BLaER1 treated with 17β-estradiol and CSF1 and Interleukin-3, amounts not matched to agents 10 nM and 100 nM (cell line): ENCODE measurements around the gene AUTS2.

Experiments
- H3K27ac ChIP-seq, 11 experiments: shearing (Covaris generic); formaldehyde crosslinking; 2 replicates each; pipeline ENCODE4 v1.8.1; 2022
- H3K27me3 ChIP-seq, 11 experiments: shearing (Covaris generic); formaldehyde crosslinking; 2 replicates each; pipeline ENCODE4 v1.8.1; 2022
- H3K36me3 ChIP-seq, 11 experiments: shearing (Covaris generic); formaldehyde crosslinking; 2 replicates each; pipeline ENCODE4 v1.8.1; 2022
- H3K4me1 ChIP-seq, 10 experiments: shearing (Covaris generic); formaldehyde crosslinking; 2 replicates each; pipeline ENCODE4 v1.8.1; 2022
- H3K4me2 ChIP-seq, 11 experiments: shearing (Covaris generic); formaldehyde crosslinking; 2 replicates each; pipeline ENCODE4 v1.8.1; 2022
- H3K4me3 ChIP-seq, 10 experiments: shearing (Covaris generic); formaldehyde crosslinking; 2 replicates each; pipeline ENCODE4 v1.8.1; 2022
- H3K9ac ChIP-seq, 11 experiments: shearing (Covaris generic); formaldehyde crosslinking; 2 replicates each; pipeline ENCODE4 v1.8.1; 2022
- H3K9me3 ChIP-seq, 11 experiments: shearing (Covaris generic); formaldehyde crosslinking; replicated peaks in 1 of 11; 2 replicates each; pipeline ENCODE4 v1.8.1; 2022
- H4K20me1 ChIP-seq, 11 experiments: shearing (Covaris generic); formaldehyde crosslinking; 2 replicates each; pipeline ENCODE4 v1.8.1; 2022
- Cebpa-rat ChIP-seq, 11 experiments: shearing (Covaris generic); IDR thresholded peaks; 2 replicates each; pipeline ENCODE4 v1.8.1; 2022

AUTS2 gene

DNA sequence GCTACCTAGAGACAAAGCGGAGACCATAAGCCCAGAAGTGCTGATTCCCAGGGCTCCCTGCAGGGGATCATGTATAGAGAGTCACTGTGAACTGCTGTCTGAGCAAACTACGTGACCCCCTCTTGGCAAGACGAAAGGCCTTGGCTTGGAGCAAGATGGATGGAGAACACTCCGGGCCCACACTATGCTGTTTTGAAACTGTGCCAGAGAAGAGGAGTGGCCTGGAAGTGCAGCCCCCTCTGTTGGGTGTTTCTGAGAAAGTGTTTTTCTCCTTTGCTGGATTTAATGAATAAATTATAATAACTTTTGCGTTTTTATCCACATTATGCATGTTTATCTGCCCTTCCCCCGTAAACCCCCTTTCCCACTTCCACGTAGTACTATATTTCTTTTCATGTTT lies 894.4 kb downstream of the AUTS2 start:
- Histone ChIP-seq H4K20me1 (no peaks in the 10 kb centered on the region), H3K27ac (no peak overlapping the region), H3K4me2 (no peak overlapping the region), H3K9me3 (peaks cover 0 to 11% (median 0%) of the 10 kb centered on the region in 11 experiments; a peak in 5 of 22 replicates), H3K4me3 (no peak overlapping the region), H3K36me3 (peaks cover 0 to 19% (median 0%) of the 10 kb centered on the region in 11 experiments; a peak in 7 of 22 replicates), H3K4me1 (peaks cover 0 to 41% (median 22%) of the 10 kb centered on the region in 10 experiments; a peak in 15 of 20 replicates), H3K27me3 (no peaks in the 10 kb centered on the region), H3K9ac (no peak overlapping the region)
- no peak for TF ChIP-seq Cebpa-rat (IDR thresholded peaks at IDR 0.05)

DNA sequence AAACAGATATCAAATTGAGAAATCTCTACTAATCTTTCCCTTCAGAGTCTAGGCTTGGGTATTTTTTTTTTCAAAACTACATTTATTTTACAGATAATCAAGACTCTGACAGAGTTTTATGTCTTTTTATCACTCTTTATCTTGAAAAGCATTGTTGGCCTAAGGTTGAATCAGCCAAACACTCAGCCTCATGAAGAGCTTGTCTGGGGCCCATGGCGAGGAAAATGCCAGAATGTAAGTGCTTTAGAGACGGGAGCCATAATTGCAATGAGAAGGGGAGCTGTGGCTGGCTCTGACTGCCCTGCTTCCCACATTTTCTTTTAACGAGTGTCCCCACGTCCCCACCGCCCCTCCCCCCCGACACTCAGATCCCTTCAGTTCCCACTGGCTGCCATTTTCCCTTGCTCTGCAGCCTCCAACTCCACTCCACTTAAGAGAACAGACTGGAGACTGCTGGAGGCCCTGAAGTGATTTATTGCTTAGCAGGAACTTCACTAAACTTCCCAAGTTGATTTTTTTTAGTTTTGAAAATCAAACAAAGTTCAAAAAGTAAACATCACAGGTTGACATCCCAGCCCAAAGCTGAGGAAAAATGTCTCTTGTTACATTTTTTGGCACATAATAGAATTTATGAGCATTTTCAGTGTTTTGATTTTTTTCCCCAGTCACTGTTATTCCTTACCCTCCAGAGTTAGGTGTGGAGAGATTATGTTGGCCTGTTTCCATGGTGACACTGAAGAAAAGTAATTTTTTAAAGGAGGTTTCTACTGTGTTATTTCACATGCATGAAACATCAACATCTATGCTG lies 896.2 kb downstream of the AUTS2 start:
- Histone ChIP-seq H3K27ac (no peak overlapping the region), H3K4me3 (no peak overlapping the region), H4K20me1 (no peaks in the 10 kb centered on the region), H3K36me3 (peaks cover 0 to 19% (median 0%) of the 10 kb centered on the region in 11 experiments; a peak in 9 of 22 replicates), H3K9ac (no peak overlapping the region), H3K4me2 (no peak overlapping the region), H3K9me3 (peaks cover 0 to 11% (median 0%) of the 10 kb centered on the region in 11 experiments; a peak in 4 of 22 replicates), H3K27me3 (no peaks in the 10 kb centered on the region), H3K4me1 (peaks cover 0 to 25% (median 12%) of the 10 kb centered on the region in 10 experiments; a peak in 15 of 20 replicates)
- TF ChIP-seq Cebpa-rat (IDR thresholded peaks at IDR 0.05), result no peak

DNA sequence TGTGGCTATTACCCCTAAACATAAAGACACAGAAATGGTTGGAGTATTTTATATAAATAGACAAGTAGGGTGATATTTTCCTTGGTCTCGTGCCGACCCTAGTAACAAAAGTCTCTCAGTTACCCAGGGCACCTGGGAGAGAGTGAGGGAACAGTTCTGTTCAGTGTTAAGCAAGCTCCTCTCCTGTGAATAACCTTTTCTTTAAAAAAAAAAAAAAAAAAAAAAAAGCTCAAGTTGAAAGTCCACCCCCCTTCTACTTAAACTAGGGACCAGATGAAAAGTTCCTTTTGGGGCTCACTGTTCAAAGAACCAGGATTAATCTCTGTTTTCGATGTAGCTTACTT lies 896.7 kb downstream of the AUTS2 start:
- TF ChIP-seq Cebpa-rat (IDR thresholded peaks at IDR 0.05), result no peak
- no peak overlapping the region for H3K4me3 ChIP-seq
- peaks cover 0 to 11% (median 0%) of the 10 kb centered on the region in 11 experiments; a peak in 4 of 22 replicates for H3K9me3 ChIP-seq
- no peaks in the 10 kb centered on the region for H4K20me1 ChIP-seq
- no peak overlapping the region for H3K9ac ChIP-seq
- peaks cover 0 to 19% (median 6%) of the 10 kb centered on the region in 10 experiments; a peak in 10 of 20 replicates for H3K4me1 ChIP-seq
- no peak overlapping the region for H3K27ac ChIP-seq
- H3K4me2 ChIP-seq, result no peak overlapping the region
- no peaks in the 10 kb centered on the region for H3K27me3 ChIP-seq
- H3K36me3 ChIP-seq, result peaks cover 0 to 21% (median 0%) of the 10 kb centered on the region in 11 experiments; a peak in 9 of 22 replicates

DNA sequence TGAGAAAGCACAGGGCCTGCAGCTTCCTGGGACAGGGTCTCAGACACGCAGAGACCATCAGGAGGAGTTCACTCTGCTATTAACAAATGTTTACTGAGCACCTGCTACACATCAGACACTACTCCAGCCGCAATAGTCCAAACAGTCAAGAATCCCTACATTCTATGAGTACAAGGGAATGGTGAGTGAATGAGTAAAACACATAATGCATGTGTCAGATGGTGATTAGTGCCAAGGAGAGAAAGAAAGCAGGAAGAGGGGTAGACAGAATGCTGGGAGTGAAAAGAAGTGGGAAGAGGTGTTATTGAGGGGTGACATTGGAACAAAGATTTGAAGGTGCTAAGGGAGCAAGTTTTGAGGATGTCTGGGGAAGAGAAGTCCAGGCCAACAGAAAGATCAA lies 899.5 kb downstream of the AUTS2 start:
- Histone ChIP-seq H3K4me2 (no peak overlapping the region), H3K36me3 (peaks cover 0 to 28% (median 6%) of the 10 kb centered on the region in 11 experiments; a peak in 9 of 22 replicates), H3K9ac (no peak overlapping the region), H3K4me1 (0 out of 20 replicates have a peak, but pooled peaks cover 0 to 2% (median 0%) of the 10 kb centered on the region in 10 experiments), H3K27ac (no peak overlapping the region), H3K9me3 (peaks cover 0 to 11% (median 0%) of the 10 kb centered on the region in 11 experiments; a peak in 4 of 22 replicates), H4K20me1 (no peaks in the 10 kb centered on the region), H3K4me3 (no peak overlapping the region), H3K27me3 (no peaks in the 10 kb centered on the region)
- TF ChIP-seq Cebpa-rat (IDR thresholded peaks at IDR 0.05), result no peak

DNA sequence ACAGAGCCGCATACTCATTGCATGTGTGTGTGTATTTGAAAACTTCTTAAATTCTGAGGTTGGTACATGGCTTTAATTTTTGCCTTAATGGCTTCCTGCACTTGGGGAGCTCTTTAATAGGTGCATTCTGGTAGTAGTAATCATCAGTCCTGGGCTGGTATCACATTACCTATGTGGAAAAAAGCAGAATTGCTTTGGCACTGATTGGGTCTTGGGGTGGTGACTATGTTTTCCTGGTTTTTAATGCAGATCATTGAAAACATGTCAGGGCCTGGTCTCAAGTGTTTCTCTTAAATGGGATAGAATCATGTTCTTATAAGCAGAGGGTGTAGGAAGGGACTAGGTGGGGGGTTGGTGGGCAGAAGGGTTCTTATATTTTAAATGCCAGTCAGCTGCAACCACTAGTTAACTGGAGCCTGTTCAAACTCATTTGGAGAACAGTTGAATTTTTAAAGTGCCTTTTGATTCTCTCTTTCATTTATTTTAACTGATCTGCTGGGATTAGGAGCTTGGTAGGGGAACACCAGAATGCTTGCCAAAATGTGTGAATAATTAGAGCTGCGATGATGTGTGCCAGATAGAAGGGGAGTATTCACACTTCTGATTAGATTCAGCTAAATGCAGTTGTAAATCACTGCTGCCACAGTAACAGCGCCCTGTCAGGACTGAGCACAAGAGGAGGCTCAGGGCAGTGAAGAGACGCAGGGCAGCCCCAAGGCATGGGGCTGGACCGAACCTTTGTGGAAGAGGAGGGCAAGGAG lies 900.1 kb downstream of the AUTS2 start:
- Histone ChIP-seq H4K20me1 (no peaks in the 10 kb centered on the region), H3K4me3 (no peak overlapping the region), H3K27me3 (no peaks in the 10 kb centered on the region), H3K4me1 (no peaks in the 10 kb centered on the region), H3K9me3 (peaks cover 0 to 11% (median 0%) of the 10 kb centered on the region in 11 experiments; a peak in 4 of 22 replicates), H3K27ac (no peak overlapping the region), H3K36me3 (peaks cover 0 to 31% (median 6%) of the 10 kb centered on the region in 11 experiments; a peak in 9 of 22 replicates), H3K9ac (no peak overlapping the region), H3K4me2 (no peak overlapping the region)
- no peak for TF ChIP-seq Cebpa-rat (IDR thresholded peaks at IDR 0.05)

DNA sequence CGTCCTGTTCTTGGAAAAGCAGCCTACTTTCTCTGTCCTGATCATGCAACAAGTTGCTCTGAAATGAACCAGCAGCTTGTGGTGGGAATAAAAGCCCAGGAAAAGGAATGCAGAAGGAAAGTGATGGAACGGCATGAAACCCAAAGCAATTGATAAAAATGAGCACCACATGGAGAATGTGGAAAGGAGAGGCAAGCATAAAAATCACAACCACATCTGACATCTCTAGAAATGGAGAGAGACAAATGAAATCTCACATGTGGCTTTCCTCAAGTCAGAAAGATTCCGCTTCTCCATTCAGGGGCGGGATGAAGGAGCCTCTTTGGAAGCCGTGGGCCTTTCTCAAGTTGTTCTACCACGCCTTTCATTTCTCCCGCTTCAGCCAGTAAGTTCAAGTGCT lies 902.0 kb downstream of the AUTS2 start:
- Histone ChIP-seq H3K27ac (no peak overlapping the region), H3K27me3 (no peaks in the 10 kb centered on the region), H3K9ac (no peak overlapping the region), H3K4me3 (no peak overlapping the region), H3K9me3 (peaks cover 0 to 11% (median 0%) of the 10 kb centered on the region in 11 experiments; a peak in 4 of 22 replicates), H3K4me1 (peaks cover 0 to 13% (median 3%) of the 10 kb centered on the region in 10 experiments; a peak in 5 of 20 replicates), H4K20me1 (no peaks in the 10 kb centered on the region), H3K4me2 (no peak overlapping the region), H3K36me3 (peaks cover 0 to 31% (median 6%) of the 10 kb centered on the region in 11 experiments; a peak in 9 of 22 replicates)
- TF ChIP-seq Cebpa-rat (IDR thresholded peaks at IDR 0.05), result no peak

DNA sequence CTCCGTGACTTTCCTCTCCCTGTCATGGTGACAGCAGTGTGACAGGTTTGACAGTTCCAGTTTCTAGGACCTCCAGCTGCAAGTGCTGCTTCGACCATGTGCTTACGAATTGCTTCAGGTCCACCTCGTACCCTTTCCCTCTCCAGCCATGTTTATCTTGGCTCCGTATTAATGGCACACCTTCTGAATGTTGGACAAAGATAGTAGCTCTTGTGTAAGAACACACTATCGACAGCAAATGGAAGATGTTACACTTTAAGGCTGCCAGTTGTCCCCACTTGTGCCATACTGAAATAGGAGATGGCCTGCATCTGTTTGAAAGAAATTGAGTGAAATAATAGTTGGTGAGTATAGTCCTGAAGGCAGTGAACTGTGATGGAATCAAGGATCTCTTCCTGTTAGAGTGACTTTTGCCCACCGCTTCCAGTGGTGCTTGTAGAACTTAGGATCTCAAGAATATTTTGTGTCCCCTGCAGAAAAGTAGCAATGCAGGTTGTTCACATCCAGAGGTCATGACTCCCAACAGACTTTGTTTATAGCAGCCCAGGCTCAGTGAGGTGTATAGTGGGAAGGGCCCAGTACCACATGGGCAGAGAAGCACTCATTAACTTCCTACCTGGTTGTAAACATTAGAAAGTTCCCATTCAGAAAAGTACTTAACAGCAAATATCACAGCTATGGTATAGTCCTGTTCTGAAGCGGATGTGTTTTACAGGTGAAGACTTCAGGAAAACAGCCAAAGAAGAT lies 904.0 kb downstream of the AUTS2 start:
- H3K4me2 ChIP-seq, result no peak overlapping the region
- H3K27ac ChIP-seq, result no peak overlapping the region
- H3K9me3 ChIP-seq, result no peaks in the 10 kb centered on the region
- no peaks in the 10 kb centered on the region for H4K20me1 ChIP-seq
- no peak for TF ChIP-seq Cebpa-rat (IDR thresholded peaks at IDR 0.05)
- no peak overlapping the region for H3K4me3 ChIP-seq
- no peaks in the 10 kb centered on the region for H3K27me3 ChIP-seq
- H3K4me1 ChIP-seq, result peaks cover 0 to 23% (median 6%) of the 10 kb centered on the region in 10 experiments; a peak in 7 of 20 replicates
- H3K9ac ChIP-seq, result no peak overlapping the region
- peaks cover 0 to 20% (median 0%) of the 10 kb centered on the region in 11 experiments; a peak in 5 of 22 replicates for H3K36me3 ChIP-seq

DNA sequence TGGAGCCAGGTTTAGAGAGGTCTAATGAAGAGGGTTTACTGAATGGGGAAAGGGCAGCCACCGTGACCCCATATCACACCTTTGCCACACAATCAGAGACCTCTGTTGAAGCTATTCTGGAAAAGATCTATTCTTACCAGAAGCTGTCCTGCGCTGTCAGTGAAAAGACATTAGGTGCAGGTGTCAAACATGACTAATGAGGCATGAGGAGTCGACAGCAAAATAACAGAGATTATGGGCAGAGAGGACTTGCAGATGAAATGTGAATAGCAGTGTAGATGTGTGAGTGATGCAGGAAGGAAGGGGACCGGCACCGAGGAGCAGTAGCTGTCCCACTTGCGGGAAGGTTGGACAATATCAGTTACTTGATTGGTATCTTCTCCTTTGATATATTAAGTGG lies 906.0 kb downstream of the AUTS2 start:
- no peak for TF ChIP-seq Cebpa-rat (IDR thresholded peaks at IDR 0.05)
- H3K9ac ChIP-seq, result no peak overlapping the region
- no peaks in the 10 kb centered on the region for H4K20me1 ChIP-seq
- H3K27me3 ChIP-seq, result no peaks in the 10 kb centered on the region
- H3K4me2 ChIP-seq, result peak overlapping the region in 4 of 11 experiments; percentile 4 to 28 (median 13); a peak in 4 of 22 replicates
- no peak overlapping the region for H3K4me3 ChIP-seq
- H3K36me3 ChIP-seq, result peaks cover 0 to 20% (median 0%) of the 10 kb centered on the region in 11 experiments; a peak in 6 of 22 replicates
- H3K4me1 ChIP-seq, result peaks cover 0 to 23% (median 6%) of the 10 kb centered on the region in 10 experiments; a peak in 7 of 20 replicates
- no peaks in the 10 kb centered on the region; a peak in 1 of 22 replicates for H3K9me3 ChIP-seq
- H3K27ac ChIP-seq, result no peak overlapping the region
